ENCODE results near the gene ARHGAP20. TPM values are rescaled to one million over a fixed set of nuclear protein-coding genes. Genes with fewer than 3 reads are reported as not detected.

Gene ARHGAP20
- total RNA-seq, 1 experiment from 2014 or later, result not detected

- intact Hi-C loops (cut with micrococcal nuclease; ENCODE audit: unreplicated experiment), result no loop called here
- H3K36me3 ChIP-seq (ENCODE audit: low read depth), result no peaks in the 10 kb centered on the region
- peaks cover 7% of the 10 kb centered on the region; the same call in 1 of the 2 replicates for H3K9me2 ChIP-seq (ENCODE audit: insufficient read depth)
- TF ChIP-seq CTCF (conservative IDR thresholded peaks at IDR 0.05), result no peak
- no peak for TF ChIP-seq EZH2 (IDR thresholded peaks at IDR 0.05; ENCODE audit: low read depth)
- no peak overlapping the region for H3K4me2 ChIP-seq
- ChIA-PET CTCF (no interaction called here), POLR2A (ENCODE audit: unreplicated experiment) (no interaction called here)
- H3K4me3 ChIP-seq, result no peak overlapping the region
- H2AFZ ChIP-seq, result no peak overlapping the region
- H3K27me3 ChIP-seq (ENCODE audit: insufficient read depth, low read depth), result no peaks in the 10 kb centered on the region
- H3K27ac ChIP-seq, result no peak overlapping the region
- no peaks in the 10 kb centered on the region for H3K9me3 ChIP-seq (ENCODE audit: insufficient read depth, low read depth)
- DNase-seq, result no peak
- H3K4me1 ChIP-seq (replicated peaks; ENCODE audit: insufficient read depth), result no peaks in the 10 kb centered on the region
- BruUV-seq (replicated peaks), result no TSS peak
- H4K20me1 ChIP-seq (ENCODE audit: insufficient read depth), result no peaks in the 10 kb centered on the region
- no peaks in the 10 kb centered on the region for H3F3A ChIP-seq (ENCODE audit: insufficient read depth, low read depth)
- H3K79me2 ChIP-seq (ENCODE audit: low read depth), result no peaks in the 10 kb centered on the region
Observed at GRCh38 chr11:110587129-110587528, 125.1 kb downstream of the ARHGAP20 start.

GRCh38 chr11:110584150-110584549 is 128.1 kb downstream of the ARHGAP20 start:
- no peak overlapping the region for H2AFZ ChIP-seq
- no peaks in the 10 kb centered on the region for H4K20me1 ChIP-seq (ENCODE audit: insufficient read depth)
- CTCF ChIA-PET, result no interaction called here
- H3K36me3 ChIP-seq (ENCODE audit: low read depth), result no peaks in the 10 kb centered on the region
- no peak overlapping the region for H3K27ac ChIP-seq
- no peak overlapping the region for H3K4me3 ChIP-seq
- H3K4me2 ChIP-seq, result no peak overlapping the region
- no peaks in the 10 kb centered on the region for H3F3A ChIP-seq (ENCODE audit: insufficient read depth, low read depth)
- peaks cover 7% of the 10 kb centered on the region; the same call in 1 of the 2 replicates for H3K9me2 ChIP-seq (ENCODE audit: insufficient read depth)
- TF ChIP-seq EZH2 (IDR thresholded peaks at IDR 0.05; ENCODE audit: low read depth), result no peak
- TF ChIP-seq CTCF (conservative IDR thresholded peaks at IDR 0.05), result no peak
- no TSS peak for BruUV-seq (replicated peaks)
- H3K9me3 ChIP-seq (ENCODE audit: insufficient read depth, low read depth), result no peaks in the 10 kb centered on the region
- H3K27me3 ChIP-seq (ENCODE audit: insufficient read depth, low read depth), result 0 out of 2 replicates have a peak, but pooled peaks cover 7% of the 10 kb centered on the region
- no peaks in the 10 kb centered on the region for H3K4me1 ChIP-seq (replicated peaks; ENCODE audit: insufficient read depth)
- POLR2A ChIA-PET (ENCODE audit: unreplicated experiment), result no interaction called here
- no peak for DNase-seq
- intact Hi-C loops (cut with micrococcal nuclease; ENCODE audit: unreplicated experiment), result no loop called here
- no peaks in the 10 kb centered on the region for H3K79me2 ChIP-seq (ENCODE audit: low read depth)

- DNase-seq, result no peak
- Histone ChIP-seq H3K4me3 (no peak overlapping the region), H3K27ac (no peak overlapping the region), H3K79me2 (ENCODE audit: low read depth) (no peaks in the 10 kb centered on the region), H3K9me2 (ENCODE audit: insufficient read depth) (peaks cover 7% of the 10 kb centered on the region; the same call in 1 of the 2 replicates), H3K9me3 (ENCODE audit: insufficient read depth, low read depth) (no peaks in the 10 kb centered on the region), H3K4me2 (no peak overlapping the region), H3K4me1 (replicated peaks; ENCODE audit: insufficient read depth) (no peaks in the 10 kb centered on the region), H2AFZ (no peak overlapping the region), H4K20me1 (ENCODE audit: insufficient read depth) (no peaks in the 10 kb centered on the region), H3K27me3 (ENCODE audit: insufficient read depth, low read depth) (0 out of 2 replicates have a peak, but pooled peaks cover 7% of the 10 kb centered on the region), H3K36me3 (ENCODE audit: low read depth) (no peaks in the 10 kb centered on the region), H3F3A (ENCODE audit: insufficient read depth, low read depth) (no peaks in the 10 kb centered on the region)
- BruUV-seq (replicated peaks), result no TSS peak
- ChIA-PET POLR2A (ENCODE audit: unreplicated experiment) (no interaction called here), CTCF (no interaction called here)
- TF ChIP-seq CTCF (conservative IDR thresholded peaks at IDR 0.05) (no peak), EZH2 (IDR thresholded peaks at IDR 0.05; ENCODE audit: low read depth) (no peak)
- intact Hi-C loops (cut with micrococcal nuclease; ENCODE audit: unreplicated experiment), result no loop called here
Observed at GRCh38 chr11:110582728-110583432, 129.4 kb downstream of the ARHGAP20 start.

Measured in PC-9 (cell line).